Kidney glomerular epithelial cell (primary cell): ENCODE results near the gene CTAGE9.
"Not testable (repeated sequence)": the region's sequence is repeated elsewhere in the genome, so short reads cannot be mapped to it uniquely, and the experiment has no call there.

ENCODE experiments used
- DNase-seq: peaks from one replicate; lab custom pipeline; 2025; lab: John Stamatoyannopoulos, UW

The CTAGE9 gene

GRCh38 chr6:131710917-131711316, at the start of gene CTAGE9:
Gene CTAGE9 (minus strand): TSS chr6:131711017. CDS start chr6:131711017, 0 bp downstream.
- not testable (repeated sequence) for DNase-seq

- DNase-seq, result no peak
These were observed 48.1 kb upstream of the CTAGE9 start for GRCh38 chr6:131758920-131759319.

- DNase-seq, result no peak
These were observed 45.2 kb upstream of the CTAGE9 start for GRCh38 chr6:131756039-131756438.

- no peak for DNase-seq
These were observed 44.8 kb upstream of the CTAGE9 start for GRCh38 chr6:131755597-131755996.

- DNase-seq, result peak; percentile 24
These were observed 44.1 kb upstream of the CTAGE9 start for GRCh38 chr6:131754715-131755567.

- DNase-seq, result no peak
These were observed 43.3 kb upstream of the CTAGE9 start for GRCh38 chr6:131754088-131754487.

GRCh38 chr6:131751012-131751715, 40.3 kb upstream of the CTAGE9 start:
- DNase-seq, result not testable (repeated sequence)

- DNase-seq, result no peak
These were observed 38.2 kb upstream of the CTAGE9 start for GRCh38 chr6:131749023-131749422.

- DNase-seq, result no peak
These were observed 37.1 kb upstream of the CTAGE9 start for GRCh38 chr6:131747821-131748353.

- no peak for DNase-seq
These were observed 34.7 kb upstream of the CTAGE9 start for GRCh38 chr6:131745476-131745875.

- DNase-seq, result no peak
These were observed 33.8 kb upstream of the CTAGE9 start for GRCh38 chr6:131744432-131745287.

GRCh38 chr6:131741688-131742393, 31.0 kb upstream of the CTAGE9 start:
- no peak for DNase-seq

GRCh38 chr6:131740161-131740560, 29.3 kb upstream of the CTAGE9 start:
- DNase-seq, result no peak

GRCh38 chr6:131739136-131739535, 28.3 kb upstream of the CTAGE9 start:
- DNase-seq, result no peak

- DNase-seq, result no peak
These were observed 26.0 kb upstream of the CTAGE9 start for GRCh38 chr6:131736811-131737210.

GRCh38 chr6:131736003-131736596, 25.3 kb upstream of the CTAGE9 start:
- DNase-seq, result no peak

GRCh38 chr6:131733376-131734016, 22.7 kb upstream of the CTAGE9 start:
- DNase-seq, result peak; percentile 34

GRCh38 chr6:131731224-131731623, 20.4 kb upstream of the CTAGE9 start:
- no peak for DNase-seq

GRCh38 chr6:131730264-131730663, 19.4 kb upstream of the CTAGE9 start:
- no peak for DNase-seq

GRCh38 chr6:131729550-131729949, 18.7 kb upstream of the CTAGE9 start:
- no peak for DNase-seq
